ENCODE measurements around the gene SAXO1.
"Not testable (repeated sequence)": the region's sequence is repeated elsewhere in the genome, so short reads cannot be mapped to it uniquely, and the experiment has no call there.

The SAXO1 gene

GRCh38 chr9:19028835-19029451 lies 4.1 kb downstream of the SAXO1 start:
- no peaks in the 10 kb centered on the region for H3K27me3 ChIP-seq (replicated peaks)
- DNase-seq, result peak; percentile 67
- H3K36me3 ChIP-seq (replicated peaks), result no peaks in the 10 kb centered on the region
- in situ Hi-C loops (cut with HindIII; ENCODE audit: low pct_ligation_motif_present, low sequenced_read_pairs), result loop anchor here (25.0 kb wide), 2 partner anchors 567 to 767 kb away; partner anchors contain the start of gene ADAMTSL1
- TF ChIP-seq, protein P1, sequence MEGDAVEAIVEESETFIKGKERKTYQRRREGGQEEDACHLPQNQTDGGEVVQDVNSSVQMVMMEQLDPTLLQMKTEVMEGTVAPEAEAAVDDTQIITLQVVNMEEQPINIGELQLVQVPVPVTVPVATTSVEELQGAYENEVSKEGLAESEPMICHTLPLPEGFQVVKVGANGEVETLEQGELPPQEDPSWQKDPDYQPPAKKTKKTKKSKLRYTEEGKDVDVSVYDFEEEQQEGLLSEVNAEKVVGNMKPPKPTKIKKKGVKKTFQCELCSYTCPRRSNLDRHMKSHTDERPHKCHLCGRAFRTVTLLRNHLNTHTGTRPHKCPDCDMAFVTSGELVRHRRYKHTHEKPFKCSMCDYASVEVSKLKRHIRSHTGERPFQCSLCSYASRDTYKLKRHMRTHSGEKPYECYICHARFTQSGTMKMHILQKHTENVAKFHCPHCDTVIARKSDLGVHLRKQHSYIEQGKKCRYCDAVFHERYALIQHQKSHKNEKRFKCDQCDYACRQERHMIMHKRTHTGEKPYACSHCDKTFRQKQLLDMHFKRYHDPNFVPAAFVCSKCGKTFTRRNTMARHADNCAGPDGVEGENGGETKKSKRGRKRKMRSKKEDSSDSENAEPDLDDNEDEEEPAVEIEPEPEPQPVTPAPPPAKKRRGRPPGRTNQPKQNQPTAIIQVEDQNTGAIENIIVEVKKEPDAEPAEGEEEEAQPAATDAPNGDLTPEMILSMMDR (IDR thresholded peaks at IDR 0.05; ENCODE audit: low read depth, low read length, missing control alignments), result peak; percentile 72
- no peak overlapping the region for H3K27ac ChIP-seq
- H3K4me3 ChIP-seq (ENCODE audit: low read depth, low read length), result no peak overlapping the region

DNA sequence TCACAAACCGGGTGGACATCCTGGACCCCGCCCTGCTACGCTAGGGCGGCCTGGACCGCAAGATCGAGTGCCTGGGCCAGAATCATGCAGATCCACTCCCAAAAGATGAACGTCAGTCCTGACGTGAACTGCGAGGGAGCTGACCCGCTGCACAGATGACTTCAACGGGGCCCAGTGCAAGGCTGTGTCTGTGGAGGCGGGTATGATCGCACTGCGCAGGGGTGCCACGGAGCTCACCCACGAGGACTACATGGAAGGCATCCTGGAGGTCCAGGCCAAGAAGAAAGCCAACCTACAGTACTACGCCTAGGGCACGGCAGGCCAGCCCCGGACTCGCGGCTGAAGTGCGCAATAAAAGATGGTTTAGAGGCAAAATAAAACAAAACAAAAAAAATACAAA lies 5.2 kb downstream of the SAXO1 start:
- in situ Hi-C loops (cut with HindIII; ENCODE audit: low pct_ligation_motif_present, low sequenced_read_pairs), result loop anchor here (25.0 kb wide), 2 partner anchors 566 to 766 kb away; partner anchors contain the start of gene ADAMTSL1
- TF ChIP-seq, protein P1 (IDR thresholded peaks at IDR 0.05; ENCODE audit: low read depth, low read length, missing control alignments), result no peak
- Histone ChIP-seq H3K36me3 (replicated peaks) (no peaks in the 10 kb centered on the region), H3K4me3 (ENCODE audit: low read depth, low read length) (no peak overlapping the region), H3K27me3 (replicated peaks) (no peaks in the 10 kb centered on the region), H3K27ac (no peak overlapping the region)
- no peak for DNase-seq

DNA sequence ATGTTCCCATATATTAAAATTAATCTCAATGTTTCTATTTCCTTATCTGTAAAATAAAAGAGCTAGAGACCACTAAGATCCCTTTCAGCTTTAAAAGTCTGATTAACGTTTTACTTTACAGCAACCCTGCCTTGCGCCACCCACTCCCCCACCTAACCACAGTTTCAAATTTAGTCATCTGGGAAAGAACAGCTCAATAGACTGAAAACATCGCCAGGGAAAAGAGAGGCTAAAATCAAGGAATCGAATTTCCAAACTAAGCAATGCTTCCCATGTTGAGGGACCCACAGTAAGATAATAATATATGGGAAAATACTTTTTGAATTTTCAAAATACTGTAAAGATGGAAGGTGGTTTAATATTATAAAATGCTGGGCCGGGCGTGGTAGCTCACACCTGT lies 6.6 kb downstream of the SAXO1 start:
- Histone ChIP-seq H3K27ac (no peak overlapping the region), H3K4me3 (ENCODE audit: low read depth, low read length) (no peak overlapping the region), H3K36me3 (replicated peaks) (no peaks in the 10 kb centered on the region), H3K27me3 (replicated peaks) (no peaks in the 10 kb centered on the region)
- in situ Hi-C loops (cut with HindIII; ENCODE audit: low pct_ligation_motif_present, low sequenced_read_pairs), result loop anchor here (25.0 kb wide), 2 partner anchors 564 to 764 kb away; partner anchors contain the start of gene ADAMTSL1
- TF ChIP-seq, protein P1 (IDR thresholded peaks at IDR 0.05; ENCODE audit: low read depth, low read length, missing control alignments), result no peak
- no peak for DNase-seq

GRCh38 chr9:19023078-19023477 lies 9.9 kb downstream of the SAXO1 start:
- H3K36me3 ChIP-seq (replicated peaks), result no peaks in the 10 kb centered on the region
- TF ChIP-seq, protein P1 (IDR thresholded peaks at IDR 0.05; ENCODE audit: low read depth, low read length, missing control alignments), result no peak
- in situ Hi-C loops (cut with HindIII; ENCODE audit: low pct_ligation_motif_present, low sequenced_read_pairs), result no loop called here
- H3K4me3 ChIP-seq (ENCODE audit: low read depth, low read length), result no peak overlapping the region
- DNase-seq, result no peak
- H3K27ac ChIP-seq, result no peak overlapping the region
- H3K27me3 ChIP-seq (replicated peaks), result no peaks in the 10 kb centered on the region

DNA sequence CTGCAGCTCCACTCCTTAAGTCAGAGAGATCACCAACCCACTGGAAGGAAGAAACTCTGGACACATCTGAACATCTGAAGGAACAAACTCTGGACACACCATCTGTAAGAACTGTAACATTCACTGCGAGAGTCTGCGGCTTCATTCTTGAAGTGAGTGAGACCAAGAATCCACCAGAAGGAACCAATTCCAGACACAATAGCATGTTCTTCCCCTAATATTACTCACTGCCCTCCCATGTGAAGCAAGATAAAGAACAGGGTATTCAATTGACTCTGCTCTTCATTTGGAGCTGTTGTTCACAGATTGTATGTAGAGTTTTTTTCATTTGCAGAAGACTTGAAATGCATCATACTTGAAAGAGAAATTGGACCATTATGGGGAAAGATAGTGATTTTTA lies 10.8 kb downstream of the SAXO1 start:
- no peaks in the 10 kb centered on the region for H3K36me3 ChIP-seq (replicated peaks)
- in situ Hi-C loops (cut with HindIII; ENCODE audit: low pct_ligation_motif_present, low sequenced_read_pairs), result no loop called here
- H3K27me3 ChIP-seq (replicated peaks), result no peaks in the 10 kb centered on the region
- H3K4me3 ChIP-seq (ENCODE audit: low read depth, low read length), result no peak overlapping the region
- TF ChIP-seq, protein P1 (IDR thresholded peaks at IDR 0.05; ENCODE audit: low read depth, low read length, missing control alignments), result no peak
- no peak overlapping the region for H3K27ac ChIP-seq
- DNase-seq, result no peak

GRCh38 chr9:19021649-19022048 lies 11.4 kb downstream of the SAXO1 start:
- in situ Hi-C loops (cut with HindIII; ENCODE audit: low pct_ligation_motif_present, low sequenced_read_pairs); H3K36me3 ChIP-seq (replicated peaks); H3K27ac ChIP-seq; DNase-seq; H3K27me3 ChIP-seq (replicated peaks); H3K4me3 ChIP-seq (ENCODE audit: low read depth, low read length): not testable (repeated sequence)
